Hepatocyte (in vitro differentiated cells): ENCODE results near the gene NR2C2AP.

Experiments
- CTCF ChIP-seq: fragments of 200-600 bp; sonication (generic); IDR thresholded peaks from 2 replicates; pipeline ENCODE4 v1.5.1; 2016; ENCODE audit warnings: antibody characterized with exemption, mild to moderate bottlenecking; ENCODE audit not compliant: poor library complexity
- EZH2 ChIP-seq: fragments of 200-600 bp; sonication (generic); IDR thresholded peaks from 2 replicates; pipeline ENCODE4 v1.6.1; 2016; ENCODE audit warnings: antibody characterized with exemption, mild to moderate bottlenecking, borderline replicate concordance
- EZH2phosphoT487 ChIP-seq: fragments of 200-600 bp; sonication (generic); IDR thresholded peaks from one replicate; pipeline ENCODE4 v1.6.1; 2018; ENCODE audit warnings: antibody characterized with exemption, mild to moderate bottlenecking, low read depth, moderate library complexity; ENCODE audit not compliant: unreplicated experiment, severe bottlenecking

- TF ChIP-seq EZH2, result no peak
- no peak for TF ChIP-seq CTCF
- TF ChIP-seq EZH2phosphoT487, result no peak
Observed at GRCh38 chr19:19171821-19172532, 31.2 kb downstream of the NR2C2AP start.
